ENCODE results near the gene ANKS1A. TPM values are rescaled to one million over a fixed set of nuclear protein-coding genes. Genes with fewer than 3 reads are reported as not detected.

The ANKS1A gene
- total and polyA plus RNA-seq, 2 experiments from 2014 or later, result 12.1 to 31.9 TPM

DNA sequence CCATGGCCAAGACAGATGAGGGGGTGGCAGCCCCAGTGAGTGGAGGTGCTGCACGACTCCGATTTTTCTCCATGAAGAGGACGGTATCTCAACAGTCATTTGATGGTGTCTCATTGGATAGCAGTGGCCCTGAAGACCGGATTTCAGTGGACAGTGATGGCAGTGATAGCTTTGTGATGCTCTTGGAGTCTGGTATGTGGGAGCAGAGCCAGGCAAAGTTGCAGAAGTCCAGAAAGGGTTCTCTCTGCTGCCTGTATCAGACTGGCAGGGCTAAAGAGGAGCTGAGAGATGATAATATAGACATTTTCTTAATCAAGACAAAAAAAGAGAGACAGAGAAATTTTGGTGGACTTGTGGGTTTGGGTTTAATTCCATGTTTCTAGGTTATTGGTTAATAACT is 25.0 kb upstream of the ANKS1A start:
- no peak overlapping the region for H3K4me3 ChIP-seq
- no peak overlapping the region for H3K27ac ChIP-seq (ENCODE audit: low read depth)
- ATAC-seq (no peak), DNase-seq (ENCODE audit: low spot score) (no peak)
- H3K4me3 Mint-ChIP-seq, result no peak overlapping the region
- H3K36me3 ChIP-seq (ENCODE audit: insufficient read depth), result peaks cover 10% of the 10 kb centered on the region; the same call in 1 of the 2 replicates
- no peaks in the 10 kb centered on the region for H3K27me3 ChIP-seq (ENCODE audit: insufficient read depth)
- no peaks in the 10 kb centered on the region for H3K9me2 ChIP-seq (ENCODE audit: insufficient read depth)
- no peaks in the 10 kb centered on the region for H3K79me2 ChIP-seq (replicated peaks; ENCODE audit: insufficient read depth)
- H3F3A ChIP-seq (replicated peaks; ENCODE audit: low read depth), result no peaks in the 10 kb centered on the region
- H3K9me3 Mint-ChIP-seq, result no peaks in the 10 kb centered on the region
- no peak overlapping the region for H3K4me2 ChIP-seq
- H3K4me1 Mint-ChIP-seq, result no peaks in the 10 kb centered on the region
- H3K27me3 Mint-ChIP-seq (ENCODE audit: insufficient read depth, low read depth, poor library complexity), result peaks cover 2% of the 10 kb centered on the region
- no peak overlapping the region for H2AFZ ChIP-seq
- peaks cover 44% of the 10 kb centered on the region for H3K36me3 Mint-ChIP-seq (ENCODE audit: low read depth)
- TF ChIP-seq, protein P1, sequence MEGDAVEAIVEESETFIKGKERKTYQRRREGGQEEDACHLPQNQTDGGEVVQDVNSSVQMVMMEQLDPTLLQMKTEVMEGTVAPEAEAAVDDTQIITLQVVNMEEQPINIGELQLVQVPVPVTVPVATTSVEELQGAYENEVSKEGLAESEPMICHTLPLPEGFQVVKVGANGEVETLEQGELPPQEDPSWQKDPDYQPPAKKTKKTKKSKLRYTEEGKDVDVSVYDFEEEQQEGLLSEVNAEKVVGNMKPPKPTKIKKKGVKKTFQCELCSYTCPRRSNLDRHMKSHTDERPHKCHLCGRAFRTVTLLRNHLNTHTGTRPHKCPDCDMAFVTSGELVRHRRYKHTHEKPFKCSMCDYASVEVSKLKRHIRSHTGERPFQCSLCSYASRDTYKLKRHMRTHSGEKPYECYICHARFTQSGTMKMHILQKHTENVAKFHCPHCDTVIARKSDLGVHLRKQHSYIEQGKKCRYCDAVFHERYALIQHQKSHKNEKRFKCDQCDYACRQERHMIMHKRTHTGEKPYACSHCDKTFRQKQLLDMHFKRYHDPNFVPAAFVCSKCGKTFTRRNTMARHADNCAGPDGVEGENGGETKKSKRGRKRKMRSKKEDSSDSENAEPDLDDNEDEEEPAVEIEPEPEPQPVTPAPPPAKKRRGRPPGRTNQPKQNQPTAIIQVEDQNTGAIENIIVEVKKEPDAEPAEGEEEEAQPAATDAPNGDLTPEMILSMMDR (conservative IDR thresholded peaks at IDR 0.05; ENCODE audit: low read depth in 2 of 2), result no peak
- TF ChIP-seq POLR2AphosphoS5 (IDR thresholded peaks at IDR 0.05; ENCODE audit: low read depth) (no peak), ZNF114 (CRISPR knock-in tag; IDR thresholded peaks at IDR 0.05) (no peak), EZH2 (IDR thresholded peaks at IDR 0.05; ENCODE audit: low read depth, unreplicated experiment) (no peak), NANOG (IDR thresholded peaks at IDR 0.05; ENCODE audit: borderline replicate concordance) (no peak), CREB1 (CRISPR knock-in tag; IDR thresholded peaks at IDR 0.05; ENCODE audit: low read depth) (no peak), ZNF331 (CRISPR knock-in tag; IDR thresholded peaks at IDR 0.05; ENCODE audit: low read depth) (no peak), EZH2phosphoT487 (IDR thresholded peaks at IDR 0.05; ENCODE audit: unreplicated experiment) (no peak)
- TF ChIP-seq, protein P2, sequence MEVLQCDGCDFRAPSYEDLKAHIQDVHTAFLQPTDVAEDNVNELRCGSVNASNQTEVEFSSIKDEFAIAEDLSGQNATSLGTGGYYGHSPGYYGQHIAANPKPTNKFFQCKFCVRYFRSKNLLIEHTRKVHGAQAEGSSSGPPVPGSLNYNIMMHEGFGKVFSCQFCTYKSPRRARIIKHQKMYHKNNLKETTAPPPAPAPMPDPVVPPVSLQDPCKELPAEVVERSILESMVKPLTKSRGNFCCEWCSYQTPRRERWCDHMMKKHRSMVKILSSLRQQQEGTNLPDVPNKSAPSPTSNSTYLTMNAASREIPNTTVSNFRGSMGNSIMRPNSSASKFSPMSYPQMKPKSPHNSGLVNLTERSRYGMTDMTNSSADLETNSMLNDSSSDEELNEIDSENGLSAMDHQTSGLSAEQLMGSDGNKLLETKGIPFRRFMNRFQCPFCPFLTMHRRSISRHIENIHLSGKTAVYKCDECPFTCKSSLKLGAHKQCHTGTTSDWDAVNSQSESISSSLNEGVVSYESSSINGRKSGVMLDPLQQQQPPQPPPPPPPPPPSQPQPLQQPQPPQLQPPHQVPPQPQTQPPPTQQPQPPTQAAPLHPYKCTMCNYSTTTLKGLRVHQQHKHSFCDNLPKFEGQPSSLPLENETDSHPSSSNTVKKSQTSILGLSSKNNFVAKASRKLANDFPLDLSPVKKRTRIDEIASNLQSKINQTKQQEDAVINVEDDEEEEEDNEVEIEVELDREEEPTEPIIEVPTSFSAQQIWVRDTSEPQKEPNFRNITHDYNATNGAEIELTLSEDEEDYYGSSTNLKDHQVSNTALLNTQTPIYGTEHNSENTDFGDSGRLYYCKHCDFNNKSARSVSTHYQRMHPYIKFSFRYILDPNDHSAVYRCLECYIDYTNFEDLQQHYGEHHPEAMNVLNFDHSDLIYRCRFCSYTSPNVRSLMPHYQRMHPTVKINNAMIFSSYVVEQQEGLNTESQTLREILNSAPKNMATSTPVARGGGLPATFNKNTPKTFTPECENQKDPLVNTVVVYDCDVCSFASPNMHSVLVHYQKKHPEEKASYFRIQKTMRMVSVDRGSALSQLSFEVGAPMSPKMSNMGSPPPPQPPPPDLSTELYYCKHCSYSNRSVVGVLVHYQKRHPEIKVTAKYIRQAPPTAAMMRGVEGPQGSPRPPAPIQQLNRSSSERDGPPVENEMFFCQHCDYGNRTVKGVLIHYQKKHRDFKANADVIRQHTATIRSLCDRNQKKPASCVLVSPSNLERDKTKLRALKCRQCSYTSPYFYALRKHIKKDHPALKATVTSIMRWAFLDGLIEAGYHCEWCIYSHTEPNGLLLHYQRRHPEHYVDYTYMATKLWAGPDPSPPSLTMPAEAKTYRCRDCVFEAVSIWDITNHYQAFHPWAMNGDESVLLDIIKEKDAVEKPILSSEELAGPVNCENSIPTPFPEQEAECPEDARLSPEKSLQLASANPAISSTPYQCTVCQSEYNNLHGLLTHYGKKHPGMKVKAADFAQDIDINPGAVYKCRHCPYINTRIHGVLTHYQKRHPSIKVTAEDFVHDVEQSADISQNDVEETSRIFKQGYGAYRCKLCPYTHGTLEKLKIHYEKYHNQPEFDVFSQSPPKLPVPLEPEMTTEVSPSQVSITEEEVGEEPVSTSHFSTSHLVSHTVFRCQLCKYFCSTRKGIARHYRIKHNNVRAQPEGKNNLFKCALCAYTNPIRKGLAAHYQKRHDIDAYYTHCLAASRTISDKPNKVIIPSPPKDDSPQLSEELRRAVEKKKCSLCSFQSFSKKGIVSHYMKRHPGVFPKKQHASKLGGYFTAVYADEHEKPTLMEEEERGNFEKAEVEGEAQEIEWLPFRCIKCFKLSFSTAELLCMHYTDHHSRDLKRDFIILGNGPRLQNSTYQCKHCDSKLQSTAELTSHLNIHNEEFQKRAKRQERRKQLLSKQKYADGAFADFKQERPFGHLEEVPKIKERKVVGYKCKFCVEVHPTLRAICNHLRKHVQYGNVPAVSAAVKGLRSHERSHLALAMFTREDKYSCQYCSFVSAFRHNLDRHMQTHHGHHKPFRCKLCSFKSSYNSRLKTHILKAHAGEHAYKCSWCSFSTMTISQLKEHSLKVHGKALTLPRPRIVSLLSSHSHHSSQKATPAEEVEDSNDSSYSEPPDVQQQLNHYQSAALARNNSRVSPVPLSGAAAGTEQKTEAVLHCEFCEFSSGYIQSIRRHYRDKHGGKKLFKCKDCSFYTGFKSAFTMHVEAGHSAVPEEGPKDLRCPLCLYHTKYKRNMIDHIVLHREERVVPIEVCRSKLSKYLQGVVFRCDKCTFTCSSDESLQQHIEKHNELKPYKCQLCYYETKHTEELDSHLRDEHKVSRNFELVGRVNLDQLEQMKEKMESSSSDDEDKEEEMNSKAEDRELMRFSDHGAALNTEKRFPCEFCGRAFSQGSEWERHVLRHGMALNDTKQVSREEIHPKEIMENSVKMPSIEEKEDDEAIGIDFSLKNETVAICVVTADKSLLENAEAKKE (CRISPR knock-in tag; IDR thresholded peaks at IDR 0.05), result no peak
- TF ChIP-seq, protein P3, sequence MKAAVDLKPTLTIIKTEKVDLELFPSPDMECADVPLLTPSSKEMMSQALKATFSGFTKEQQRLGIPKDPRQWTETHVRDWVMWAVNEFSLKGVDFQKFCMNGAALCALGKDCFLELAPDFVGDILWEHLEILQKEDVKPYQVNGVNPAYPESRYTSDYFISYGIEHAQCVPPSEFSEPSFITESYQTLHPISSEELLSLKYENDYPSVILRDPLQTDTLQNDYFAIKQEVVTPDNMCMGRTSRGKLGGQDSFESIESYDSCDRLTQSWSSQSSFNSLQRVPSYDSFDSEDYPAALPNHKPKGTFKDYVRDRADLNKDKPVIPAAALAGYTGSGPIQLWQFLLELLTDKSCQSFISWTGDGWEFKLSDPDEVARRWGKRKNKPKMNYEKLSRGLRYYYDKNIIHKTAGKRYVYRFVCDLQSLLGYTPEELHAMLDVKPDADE (IDR thresholded peaks at IDR 0.05), result no peak
- TF ChIP-seq, protein P4, sequence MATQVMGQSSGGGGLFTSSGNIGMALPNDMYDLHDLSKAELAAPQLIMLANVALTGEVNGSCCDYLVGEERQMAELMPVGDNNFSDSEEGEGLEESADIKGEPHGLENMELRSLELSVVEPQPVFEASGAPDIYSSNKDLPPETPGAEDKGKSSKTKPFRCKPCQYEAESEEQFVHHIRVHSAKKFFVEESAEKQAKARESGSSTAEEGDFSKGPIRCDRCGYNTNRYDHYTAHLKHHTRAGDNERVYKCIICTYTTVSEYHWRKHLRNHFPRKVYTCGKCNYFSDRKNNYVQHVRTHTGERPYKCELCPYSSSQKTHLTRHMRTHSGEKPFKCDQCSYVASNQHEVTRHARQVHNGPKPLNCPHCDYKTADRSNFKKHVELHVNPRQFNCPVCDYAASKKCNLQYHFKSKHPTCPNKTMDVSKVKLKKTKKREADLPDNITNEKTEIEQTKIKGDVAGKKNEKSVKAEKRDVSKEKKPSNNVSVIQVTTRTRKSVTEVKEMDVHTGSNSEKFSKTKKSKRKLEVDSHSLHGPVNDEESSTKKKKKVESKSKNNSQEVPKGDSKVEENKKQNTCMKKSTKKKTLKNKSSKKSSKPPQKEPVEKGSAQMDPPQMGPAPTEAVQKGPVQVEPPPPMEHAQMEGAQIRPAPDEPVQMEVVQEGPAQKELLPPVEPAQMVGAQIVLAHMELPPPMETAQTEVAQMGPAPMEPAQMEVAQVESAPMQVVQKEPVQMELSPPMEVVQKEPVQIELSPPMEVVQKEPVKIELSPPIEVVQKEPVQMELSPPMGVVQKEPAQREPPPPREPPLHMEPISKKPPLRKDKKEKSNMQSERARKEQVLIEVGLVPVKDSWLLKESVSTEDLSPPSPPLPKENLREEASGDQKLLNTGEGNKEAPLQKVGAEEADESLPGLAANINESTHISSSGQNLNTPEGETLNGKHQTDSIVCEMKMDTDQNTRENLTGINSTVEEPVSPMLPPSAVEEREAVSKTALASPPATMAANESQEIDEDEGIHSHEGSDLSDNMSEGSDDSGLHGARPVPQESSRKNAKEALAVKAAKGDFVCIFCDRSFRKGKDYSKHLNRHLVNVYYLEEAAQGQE (IDR thresholded peaks at IDR 0.05; ENCODE audit: unreplicated experiment), result no peak
- H3K4me1 ChIP-seq (ENCODE audit: insufficient read depth), result no peaks in the 10 kb centered on the region
- H4K20me1 ChIP-seq (replicated peaks; ENCODE audit: insufficient read depth), result peaks cover 8% of the 10 kb centered on the region
- no peak overlapping the region; the same call in 1 of the 2 replicates for H3K27ac Mint-ChIP-seq

Measured in GM23338 (cell line).